Neural cell (in vitro differentiated cells): ENCODE measurements around the gene GNB1. TPM values are rescaled to one million over a fixed set of nuclear protein-coding genes. Genes with fewer than 3 reads are reported as not detected.

Experiments
- H2AFZ ChIP-seq: fragments of 200-600, 300-800 bp; sonication (generic), shearing (Covaris generic); 2 replicates; pipeline ENCODE4 v1.6.0; 2014; ENCODE audit warnings: low read depth, mild to moderate bottlenecking, antibody characterized with exemption, low read length, moderate library complexity
- H3F3A ChIP-seq: fragments of 200-600 bp; shearing (Covaris generic); 2 replicates; pipeline ENCODE4 v1.6.1; 2016; ENCODE audit warnings: mild to moderate bottlenecking, moderate library complexity, mixed read lengths, antibody characterized with exemption, low read length; ENCODE audit not compliant: insufficient read depth, poor library complexity, severe bottlenecking
- H3K27ac ChIP-seq: fragments of 200-600, 300-800 bp; sonication (generic), shearing (Covaris generic); 2 replicates; pipeline ENCODE4 v1.5.1; 2014; ENCODE audit warnings: mild to moderate bottlenecking, low read length, moderate library complexity
- H3K27me3 ChIP-seq: fragments of 300-800, 200-600 bp; sonication (generic), shearing (Covaris generic); 2 replicates; pipeline ENCODE4 v1.6.0; 2014; ENCODE audit warnings: mild to moderate bottlenecking, low read depth, low read length, moderate library complexity; ENCODE audit not compliant: insufficient read depth
- H3K36me3 ChIP-seq: fragments of 300-800, 200-600 bp; sonication (generic), shearing (Covaris generic); 2 replicates; pipeline ENCODE4 v1.5.1; 2014; ENCODE audit warnings: mild to moderate bottlenecking, antibody characterized with exemption, low read length, moderate library complexity; ENCODE audit not compliant: insufficient read depth
- H3K4me2 ChIP-seq: fragments of 300-800, 200-600 bp; sonication (generic), shearing (Covaris generic); 2 replicates; pipeline ENCODE4 v1.6.0; 2014; ENCODE audit warnings: mild to moderate bottlenecking, low read length
- H3K4me3 ChIP-seq: fragments of 300-800, 200-600 bp; sonication (generic), shearing (Covaris generic); 2 replicates; pipeline ENCODE4 v1.5.1; 2014; ENCODE audit warnings: mild to moderate bottlenecking, low read length, moderate library complexity
- H3K79me2 ChIP-seq: fragments of 200-600 bp; shearing (Covaris generic); replicated peaks from 2 replicates; pipeline ENCODE4 v1.6.0; 2014; ENCODE audit warnings: mild to moderate bottlenecking, low read length, moderate library complexity; ENCODE audit not compliant: insufficient read depth
- H3K9ac ChIP-seq: fragments of 300-800, 200-600 bp; sonication (generic), shearing (Covaris generic); 2 replicates; pipeline ENCODE4 v1.6.1; 2016; ENCODE audit warnings: mild to moderate bottlenecking, low read length, mixed read lengths
- H3K9me2 ChIP-seq: fragments of 200-600 bp; shearing (Covaris generic); 2 replicates; pipeline ENCODE4 v1.6.1; 2016; ENCODE audit warnings: mild to moderate bottlenecking, low read length, mixed read lengths; ENCODE audit not compliant: insufficient read depth
- H3K9me3 ChIP-seq: fragments of 200-600, 300-800 bp; sonication (generic), shearing (Covaris generic); 2 replicates; pipeline ENCODE4 v1.6.1; 2016; ENCODE audit warnings: mild to moderate bottlenecking, mixed run types, low read length, moderate library complexity, mixed read lengths
- H4K20me1 ChIP-seq: fragments of 200-600 bp; shearing (Covaris generic); 2 replicates; pipeline ENCODE4 v1.6.1; 2016; ENCODE audit warnings: mild to moderate bottlenecking, mixed run types; ENCODE audit not compliant: insufficient read depth
- CTCF ChIP-seq: fragments of 450-650 bp; IDR thresholded peaks from 2 replicates; pipeline ENCODE4 v1.5.1; 2014; ENCODE audit warnings: antibody characterized with exemption, mild to moderate bottlenecking, moderate library complexity; ENCODE audit not compliant: poor library complexity, severe bottlenecking
- EP300 ChIP-seq: fragments of 450-650 bp; conservative IDR thresholded peaks from 2 replicates; pipeline ENCODE4 v1.6.1; 2014; ENCODE audit warnings: antibody characterized with exemption, mild to moderate bottlenecking, moderate library complexity; ENCODE audit not compliant: poor library complexity, severe bottlenecking
- EZH2 ChIP-seq: fragments of 200-600, 300-800 bp; shearing (Covaris generic), sonication (generic); IDR thresholded peaks from 2 replicates; pipeline ENCODE4 v1.6.1; 2014; ENCODE audit warnings: antibody characterized with exemption, low read length, borderline replicate concordance, mild to moderate bottlenecking; ENCODE audit not compliant: insufficient read depth, poor library complexity, severe bottlenecking
- MXI1 ChIP-seq: fragments of 450-650 bp; conservative IDR thresholded peaks from 2 replicates; pipeline ENCODE4 v1.6.1; 2014; ENCODE audit warnings: antibody characterized with exemption, mild to moderate bottlenecking; ENCODE audit not compliant: poor library complexity, severe bottlenecking
- POLR2AphosphoS5 ChIP-seq: IDR thresholded peaks from 2 replicates; pipeline ENCODE4 v1.6.1; 2012
- RAD21 ChIP-seq: fragments of 450-650 bp; conservative IDR thresholded peaks from 2 replicates; pipeline ENCODE4 v1.6.1; 2014; ENCODE audit warnings: antibody characterized with exemption, mild to moderate bottlenecking, moderate library complexity
- REST ChIP-seq: IDR thresholded peaks from 2 replicates; pipeline ENCODE4 v1.6.1; 2012; ENCODE audit warnings: borderline replicate concordance
- SMC3 ChIP-seq: fragments of 450-650 bp; conservative IDR thresholded peaks from 2 replicates; pipeline ENCODE4 v1.6.1; 2014; ENCODE audit warnings: antibody characterized with exemption, mild to moderate bottlenecking, moderate library complexity; ENCODE audit not compliant: poor library complexity
- TAF1 ChIP-seq: IDR thresholded peaks from 2 replicates; pipeline ENCODE4 v1.6.1; 2012; ENCODE audit warnings: low read depth
- polyA plus RNA-seq: library from polyadenylated mRNA; depleted of rRNA; stranded (reverse); fragments of >200 nt; gene quantifications from 2 replicates; pipeline ENCODE4 v1.2.3, GENCODE V29; 2014

Gene GNB1
- polyA plus RNA-seq, 1 donor from 2014 or later, result 325 TPM

DNA sequence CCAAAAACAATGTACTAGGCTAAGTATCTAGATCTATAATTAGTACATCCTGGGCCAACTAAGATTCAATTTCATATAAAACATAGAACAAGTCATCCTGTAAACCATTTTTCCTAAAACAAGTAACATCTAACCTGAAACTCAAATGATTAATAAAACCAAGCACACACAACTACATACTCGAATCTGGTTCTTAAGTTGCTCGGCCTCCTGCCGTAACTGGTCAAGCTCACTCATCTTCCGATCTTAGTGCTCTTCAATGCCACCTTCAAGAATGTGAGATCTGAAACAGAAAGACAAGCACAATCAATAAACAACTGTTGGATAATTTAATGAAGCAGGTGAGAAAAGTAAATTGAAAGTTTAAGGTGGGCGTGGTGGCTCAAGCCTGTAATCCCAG, 65.7 kb downstream of the GNB1 start:
- TF ChIP-seq CTCF (no peak), SMC3 (no peak), EZH2 (no peak), POLR2AphosphoS5 (no peak), EP300 (no peak), MXI1 (no peak), RAD21 (no peak), REST (no peak), TAF1 (no peak)
- Histone ChIP-seq H3K9me3 (no peaks in the 10 kb centered on the region), H3K79me2 (peaks cover 52% of the 10 kb centered on the region), H3K4me2 (no peak overlapping the region), H3K9me2 (no peaks in the 10 kb centered on the region), H3K9ac (no peak overlapping the region), H3K36me3 (no peaks in the 10 kb centered on the region), H3K4me3 (no peak overlapping the region), H3K27me3 (no peaks in the 10 kb centered on the region), H3F3A (no peaks in the 10 kb centered on the region), H3K27ac (no peak overlapping the region), H4K20me1 (peaks cover 22% of the 10 kb centered on the region), H2AFZ (no peak overlapping the region)

DNA sequence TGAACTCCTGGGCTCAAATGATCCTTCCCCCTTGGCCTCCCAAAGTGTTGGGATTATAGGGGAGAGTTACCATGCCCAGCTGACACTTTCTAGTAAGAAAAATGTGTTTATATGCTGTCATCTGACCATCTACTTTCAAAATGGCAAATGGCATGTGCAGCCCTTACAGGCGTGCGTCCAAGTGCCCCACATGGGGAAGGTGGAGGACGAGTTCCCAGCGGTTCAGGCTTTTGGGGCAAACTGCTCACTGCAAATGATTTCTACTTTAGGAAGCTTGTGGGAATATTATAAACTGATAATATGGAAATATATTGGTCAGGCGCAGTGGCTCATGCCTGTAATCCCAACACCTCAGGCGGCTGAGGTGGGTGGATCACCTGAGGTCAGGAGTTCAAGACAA, 71.1 kb downstream of the GNB1 start:
- peaks cover 16% of the 10 kb centered on the region for H3K36me3 ChIP-seq
- TF ChIP-seq TAF1 (no peak), RAD21 (no peak), MXI1 (no peak), EP300 (no peak), EZH2 (no peak), POLR2AphosphoS5 (no peak), CTCF (no peak), REST (no peak), SMC3 (no peak)
- no peak overlapping the region for H3K9ac ChIP-seq
- H3K9me3 ChIP-seq, result no peaks in the 10 kb centered on the region
- peaks cover 35% of the 10 kb centered on the region for H3K79me2 ChIP-seq
- H3K4me2 ChIP-seq, result no peak overlapping the region
- no peaks in the 10 kb centered on the region for H3K9me2 ChIP-seq
- no peaks in the 10 kb centered on the region for H3K27me3 ChIP-seq
- H3K4me3 ChIP-seq, result no peak overlapping the region
- H2AFZ ChIP-seq, result no peak overlapping the region
- H4K20me1 ChIP-seq, result peaks cover 13% of the 10 kb centered on the region
- H3K27ac ChIP-seq, result no peak overlapping the region
- no peaks in the 10 kb centered on the region for H3F3A ChIP-seq
